Kidney (tissue), 14 donors: ENCODE measurements around the gene EVA1A. TPM values are rescaled to one million over a fixed set of nuclear protein-coding genes. Genes with fewer than 3 reads are reported as not detected.

Experiments used
- DNase-seq, 5 donors: peaks; one replicate each; pipeline ENCODE4 v3.0.0-alpha.2; 2013 to 2020
- FAIRE-seq: peaks from 2 replicates; lab custom pipeline; 2012; peaks lifted over from hg19 to GRCh38; lab: Jason Lieb, UNC
- H3K27ac ChIP-seq, 2 donors: one replicate each; pipeline ENCODE4 v1.7.0; 2013; ENCODE audit warnings: low read depth in 2 of 2, low read length in 2 of 2, inconsistent platforms in 1 of 2
- H3K27me3 ChIP-seq: one replicate; pipeline ENCODE4 v1.7.1; 2013; ENCODE audit warnings: low read length, inconsistent platforms; ENCODE audit not compliant: control insufficient read depth, insufficient read depth
- H3K36me3 ChIP-seq, 3 donors: one replicate each; pipeline versions ENCODE4 v1.7.0 to v1.7.1; 2013; ENCODE audit warnings: low read length in 3 of 3, control low read depth in 1 of 3, inconsistent platforms in 1 of 3; ENCODE audit not compliant: insufficient read depth in 3 of 3, control insufficient read depth in 2 of 3
- H3K4me1 ChIP-seq, 3 donors: one replicate each; pipeline versions ENCODE4 v1.7.0 to v1.7.1; 2013; ENCODE audit warnings: low read length in 3 of 3, inconsistent platforms in 1 of 3, low read depth in 1 of 3; ENCODE audit not compliant: control insufficient read depth in 2 of 3, insufficient read depth in 2 of 3
- H3K4me3 ChIP-seq, 3 donors: one replicate each; pipeline versions ENCODE4 v1.7.0 to v1.8.1; 2013; ENCODE audit warnings: low read length in 3 of 3, control low read depth in 1 of 3, inconsistent platforms in 1 of 3
- H3K9ac ChIP-seq, 3 donors: one replicate each; pipeline versions ENCODE4 v1.7.0 to v1.7.1; 2013; ENCODE audit warnings: low read length in 3 of 3, control low read depth in 1 of 3, inconsistent platforms in 1 of 3
- H3K9me3 ChIP-seq, 3 donors: one replicate each; pipeline versions ENCODE4 v1.7.0 to v1.7.1; 2013; ENCODE audit warnings: low read length in 3 of 3, control low read depth in 1 of 3, inconsistent platforms in 1 of 3; ENCODE audit not compliant: control insufficient read depth in 2 of 3, insufficient read depth in 1 of 3
- CTCF ChIP-seq: IDR thresholded peaks from 3 replicates; pipeline ENCODE4 v1.5.1; 2012; ENCODE audit warnings: mild to moderate bottlenecking, moderate library complexity, borderline replicate concordance; ENCODE audit not compliant: insufficient read depth; ENCODE audit errors: extremely low read depth
- intact Hi-C: fragments of 100-400 bp; cut with DNase I; formaldehyde crosslinking; loops from one replicate; pipeline ENCODE4 v1.11.1; 2022
- polyA plus RNA-seq: library from polyadenylated mRNA; stranded (reverse); fragments of 350-450 nt; fragmentation: Illumina TruSeq; extraction: RNeasy Lipid Tissue Mini Kit (QIAGEN cat#74804); gene quantifications from one replicate; pipeline ENCODE4 v1.2.3, GENCODE V29; 2014; ENCODE audit warnings: low read depth, low replicate concordance; ENCODE audit not compliant: insufficient read depth
- total RNA-seq: library from RNA; stranded (reverse); fragmentation: NEBNext Ultra II Directional; extraction: Animal tissue kit (Norgen Biotek cat#: 25700); gene quantifications from one replicate; pipeline ENCODE4 v1.2.1, GENCODE V29; 2021
- donor health status: control.
- donor health status: control.
- donor health status: control.
- donor health status: control.
- donor health status: control.
- donor health status: DM: yes; HTN: yes; CAD: no.
- donor health status: Normal renal cell carcinoma (clear cell type).

EVA1A gene
- total and polyA plus RNA-seq, 2 donors from 2014 or later = 28.1 to 32.4 TPM

- no peak for TF ChIP-seq CTCF
- Histone ChIP-seq H3K27ac (no peak overlapping the region), H3K27me3 (no peaks in the 10 kb centered on the region), H3K9me3 (no peaks in the 10 kb centered on the region), H3K4me1 (no peaks in the 10 kb centered on the region), H3K36me3 (no peaks in the 10 kb centered on the region), H3K4me3 (no peak overlapping the region), H3K9ac (no peak overlapping the region)
- intact Hi-C loops = no loop called here
- FAIRE-seq (no peak), DNase-seq (no peak)
Observed at GRCh38 chr2:75586971-75587370, 26.2 kb upstream of the EVA1A start.

GRCh38 chr2:75582840-75583239 lies 22.1 kb upstream of the EVA1A start:
- DNase-seq = no peak
- intact Hi-C loops = no loop called here
- no peak for FAIRE-seq
- Histone ChIP-seq H3K4me1 (no peaks in the 10 kb centered on the region), H3K27me3 (no peaks in the 10 kb centered on the region), H3K4me3 (no peak overlapping the region), H3K9ac (no peak overlapping the region), H3K27ac (no peak overlapping the region), H3K36me3 (no peaks in the 10 kb centered on the region), H3K9me3 (no peaks in the 10 kb centered on the region)
- no peak for TF ChIP-seq CTCF

- Histone ChIP-seq H3K9me3 (no peaks in the 10 kb centered on the region), H3K4me3 (no peak overlapping the region), H3K27ac (no peak overlapping the region), H3K9ac (no peak overlapping the region), H3K27me3 (no peaks in the 10 kb centered on the region), H3K4me1 (no peaks in the 10 kb centered on the region), H3K36me3 (no peaks in the 10 kb centered on the region)
- no peak for TF ChIP-seq CTCF
- FAIRE-seq (no peak), DNase-seq (no peak)
- intact Hi-C loops = no loop called here
Observed at GRCh38 chr2:75580606-75581005, 19.9 kb upstream of the EVA1A start.

- H3K4me3 ChIP-seq = no peak overlapping the region
- no peak for DNase-seq
- no peak for TF ChIP-seq CTCF
- intact Hi-C loops = no loop called here
- no peak overlapping the region for H3K9ac ChIP-seq
- no peak for FAIRE-seq
- no peaks in the 10 kb centered on the region for H3K36me3 ChIP-seq
- H3K9me3 ChIP-seq = no peaks in the 10 kb centered on the region
- no peaks in the 10 kb centered on the region for H3K27me3 ChIP-seq
- no peaks in the 10 kb centered on the region for H3K4me1 ChIP-seq
- no peak overlapping the region for H3K27ac ChIP-seq
Observed at GRCh38 chr2:75580156-75580555, 19.4 kb upstream of the EVA1A start.
